GM23338 (cell line): ENCODE results near the gene SNURF. TPM values are rescaled to one million over a fixed set of nuclear protein-coding genes. Genes with fewer than 3 reads are reported as not detected.
"Not testable (repeated sequence)": the region's sequence is repeated elsewhere in the genome, so short reads cannot be mapped to it uniquely, and the experiment has no call there.

Source experiments
- ATAC-seq: fragments of 200-7000 bp; cut with Tn5 transposase; 3 replicates; pipeline ENCODE4 v1.9.1; 2020
- DNase-seq: peaks from one replicate; pipeline ENCODE4 v3.0.0-alpha.2; 2015; ENCODE audit warnings: low spot score
- H2AFZ ChIP-seq: fragments of 200-600 bp; sonication (generic); 2 replicates; pipeline ENCODE4 v1.8.0; 2016; ENCODE audit warnings: antibody characterized with exemption, mild to moderate bottlenecking, moderate library complexity
- H3F3A ChIP-seq: fragments of 200-600 bp; sonication (generic); replicated peaks from 2 replicates; pipeline ENCODE4 v1.8.0; 2017; ENCODE audit warnings: antibody characterized with exemption, mixed run types, low read depth
- H3K27ac ChIP-seq: fragments of 200-600 bp; sonication (generic); 2 replicates; pipeline ENCODE4 v1.6.1; 2016; ENCODE audit warnings: low read depth
- H3K27me3 ChIP-seq: fragments of 200-600 bp; sonication (generic); 2 replicates; pipeline ENCODE4 v1.8.0; 2016; ENCODE audit warnings: mild to moderate bottlenecking, mixed run types, moderate library complexity; ENCODE audit not compliant: insufficient read depth
- H3K36me3 ChIP-seq: fragments of 200-600 bp; sonication (generic); 2 replicates; pipeline ENCODE4 v1.8.0; 2016; ENCODE audit warnings: mild to moderate bottlenecking; ENCODE audit not compliant: insufficient read depth
- H3K4me1 ChIP-seq: fragments of 200-600 bp; sonication (generic); 2 replicates; pipeline ENCODE4 v1.8.0; 2016; ENCODE audit warnings: mild to moderate bottlenecking, moderate library complexity; ENCODE audit not compliant: insufficient read depth
- H3K4me2 ChIP-seq: fragments of 200-600 bp; sonication (generic); 2 replicates; pipeline ENCODE4 v1.7.1; 2017; ENCODE audit warnings: mixed run types
- H3K4me3 ChIP-seq: fragments of 200-600 bp; sonication (generic); 2 replicates; pipeline ENCODE4 v1.6.1; 2016; ENCODE audit warnings: mixed run types
- H3K79me2 ChIP-seq: fragments of 200-600 bp; sonication (generic); replicated peaks from 2 replicates; pipeline ENCODE4 v1.8.0; 2017; ENCODE audit warnings: mild to moderate bottlenecking; ENCODE audit not compliant: insufficient read depth
- H3K9me2 ChIP-seq: fragments of 200-600 bp; sonication (generic); 2 replicates; pipeline ENCODE4 v1.8.0; 2017; ENCODE audit not compliant: insufficient read depth
- H4K20me1 ChIP-seq: fragments of 200-600 bp; sonication (generic); replicated peaks from 2 replicates; pipeline ENCODE4 v1.8.0; 2017; ENCODE audit warnings: mild to moderate bottlenecking; ENCODE audit not compliant: insufficient read depth
- H3K27ac Mint-ChIP-seq: 2 replicates; pipeline ENCODE4 v1.8.0; 2020; ENCODE audit warnings: inconsistent platforms, mild to moderate bottlenecking, moderate library complexity, mixed read lengths
- H3K27me3 Mint-ChIP-seq: 3 replicates; pipeline ENCODE4 v1.8.0; 2022; ENCODE audit warnings: low read depth, mild to moderate bottlenecking, moderate library complexity, mixed read lengths, inconsistent platforms; ENCODE audit not compliant: insufficient read depth, poor library complexity
- H3K36me3 Mint-ChIP-seq: 3 replicates; pipeline ENCODE4 v1.8.0; 2021; ENCODE audit warnings: low read depth, mild to moderate bottlenecking, inconsistent platforms, moderate library complexity, mixed read lengths
- H3K4me1 Mint-ChIP-seq: 3 replicates; pipeline ENCODE4 v1.8.0; 2020; ENCODE audit warnings: mild to moderate bottlenecking, inconsistent platforms, mixed read lengths
- H3K4me3 Mint-ChIP-seq: 3 replicates; pipeline ENCODE4 v1.8.0; 2021; ENCODE audit warnings: moderate library complexity, mild to moderate bottlenecking, inconsistent platforms, mixed read lengths
- H3K9me3 Mint-ChIP-seq: 3 replicates; pipeline ENCODE4 v1.8.0; 2020; ENCODE audit warnings: moderate library complexity, mild to moderate bottlenecking, inconsistent platforms, mixed read lengths
- CTCF ChIP-seq, 2 experiments: fragments of 200-600 bp in 1 of 2; sonication (generic) in 1 of 2; conservative IDR thresholded peaks; 2 replicates each; pipeline versions ENCODE4 v1.5.1 to v1.6.1; 2016 to 2017; ENCODE audit warnings: antibody characterized with exemption in 2 of 2, low read depth in 2 of 2, mild to moderate bottlenecking in 2 of 2, moderate library complexity in 1 of 2
- EZH2 ChIP-seq: fragments of 200-600 bp; sonication (generic); IDR thresholded peaks from one replicate; pipeline ENCODE4 v1.8.0; 2017; ENCODE audit warnings: antibody characterized with exemption, mild to moderate bottlenecking, low read depth; ENCODE audit not compliant: unreplicated experiment
- EZH2phosphoT487 ChIP-seq: fragments of 200-600 bp; sonication (generic); IDR thresholded peaks from one replicate; pipeline ENCODE4 v1.8.1; 2018; ENCODE audit warnings: antibody characterized with exemption; ENCODE audit not compliant: unreplicated experiment
- JUNB ChIP-seq: IDR thresholded peaks from one replicate; pipeline ENCODE4 v1.6.1; 2016; ENCODE audit warnings: antibody characterized with exemption; ENCODE audit not compliant: unreplicated experiment
- NANOG ChIP-seq: IDR thresholded peaks from 2 replicates; pipeline ENCODE4 v1.6.1; 2016; ENCODE audit warnings: antibody characterized with exemption, borderline replicate concordance
- POLR2AphosphoS5 ChIP-seq: IDR thresholded peaks from 2 replicates; pipeline ENCODE4 v1.6.1; 2016; ENCODE audit warnings: antibody characterized with exemption, low read depth
- REST ChIP-seq: IDR thresholded peaks from one replicate; pipeline ENCODE4 v1.6.1; 2018; ENCODE audit warnings: antibody characterized with exemption; ENCODE audit not compliant: unreplicated experiment
- STAT1 ChIP-seq: IDR thresholded peaks from one replicate; pipeline ENCODE4 v1.6.1; 2016; ENCODE audit warnings: antibody characterized with exemption; ENCODE audit not compliant: unreplicated experiment
- ZNF114 ChIP-seq: fragments of 250-450 bp; sonication (Bioruptor Pico); IDR thresholded peaks from 2 replicates; pipeline ENCODE4 v1.5.0; 2020; ENCODE audit warnings: mild to moderate bottlenecking, moderate library complexity
- ZNF331 ChIP-seq: fragments of 250-450 bp; sonication (Bioruptor Pico); IDR thresholded peaks from 2 replicates; pipeline ENCODE4 v1.5.0; 2020; ENCODE audit warnings: low read depth, mild to moderate bottlenecking, moderate library complexity
- polyA plus RNA-seq: library from polyadenylated mRNA; unstranded; fragments of >200 nt; fragmentation: Nextera tagmentation; extraction: Ambion mirVana; gene quantifications from 2 replicates; pipeline ENCODE4 v1.2.1, GENCODE V29; 2016
- total RNA-seq: library from RNA; depleted of rRNA; stranded (reverse); fragments of >200 nt; shearing (Covaris generic); gene quantifications from 2 replicates; pipeline ENCODE4 v1.2.3, GENCODE V29; 2014
- TF ChIP-seq, protein P1 (sequence below): IDR thresholded peaks from 2 replicates; pipeline ENCODE4 v1.6.1; 2016; ENCODE audit warnings: antibody characterized with exemption

The SNURF gene
- total and polyA plus RNA-seq, 2 experiments from 2014 or later = 19.1 to 63.6 TPM

DNA sequence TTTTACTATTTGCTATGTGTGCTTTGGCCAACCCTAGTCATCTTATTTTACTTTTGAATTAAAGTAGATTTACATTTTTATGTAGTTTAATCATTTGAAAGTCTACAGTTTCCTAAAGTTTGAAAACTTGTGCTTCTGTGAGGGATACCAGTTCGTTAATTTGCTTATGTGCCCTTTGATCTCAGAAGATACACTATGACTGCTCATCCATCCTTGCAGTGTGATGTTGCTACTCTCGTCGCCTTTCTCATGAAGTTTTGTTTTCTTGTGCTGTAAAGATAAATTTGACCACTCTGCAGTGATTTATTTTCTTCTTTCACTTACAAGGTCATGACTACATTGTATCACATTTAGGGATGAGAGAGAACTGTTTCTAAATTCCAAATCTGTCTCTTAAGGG lies 16.3 kb downstream of the SNURF start (continued):
- TF ChIP-seq REST (no peak), EZH2phosphoT487 (no peak), CTCF (conservative IDR thresholded peaks at IDR 0.05; ENCODE audit: low read depth in 2 of 2) (no peak)

DNA sequence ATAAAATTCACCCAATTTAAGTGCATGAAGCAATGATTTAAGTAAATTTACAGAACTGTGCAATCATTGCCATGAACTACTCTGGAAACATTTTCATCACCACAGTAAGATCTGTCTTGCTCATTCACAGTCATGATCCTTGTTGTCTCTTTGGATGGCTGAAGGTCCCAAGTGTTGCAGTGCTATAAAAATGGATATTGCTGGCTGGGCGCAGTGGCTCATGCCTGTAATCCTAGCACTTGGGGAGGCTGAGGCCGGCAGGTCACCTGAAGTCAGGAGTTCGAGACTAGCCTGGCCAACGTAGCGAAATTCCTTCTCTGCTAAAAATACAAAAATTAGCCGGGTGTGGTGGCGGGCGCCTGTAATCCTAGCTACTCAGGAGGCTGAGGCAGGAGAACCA lies 17.0 kb downstream of the SNURF start:
- Mint-ChIP-seq H3K36me3 (peaks cover 95% of the 10 kb centered on the region), H3K27ac (no peak overlapping the region), H3K4me3 (no peak overlapping the region), H3K27me3 (peaks cover 15% of the 10 kb centered on the region), H3K4me1 (peaks cover 26% of the 10 kb centered on the region), H3K9me3 (peaks cover 56% of the 10 kb centered on the region)
- Histone ChIP-seq H3K27me3 (no peaks in the 10 kb centered on the region), H3K79me2 (peaks cover 100% of the 10 kb centered on the region), H3F3A (no peaks in the 10 kb centered on the region; the same call in 1 of the 2 replicates), H4K20me1 (peaks cover 32% of the 10 kb centered on the region), H3K9me2 (no peaks in the 10 kb centered on the region), H3K4me3 (no peak overlapping the region), H3K4me2 (no peak overlapping the region), H3K36me3 (peaks cover 86% of the 10 kb centered on the region), H2AFZ (no peak overlapping the region), H3K27ac (no peak overlapping the region), H3K4me1 (no peaks in the 10 kb centered on the region)
- no peak for DNase-seq
- ATAC-seq = no peak
- TF ChIP-seq EZH2 = no peak
- TF ChIP-seq NANOG = no peak
- no peak for TF ChIP-seq EZH2phosphoT487
- TF ChIP-seq ZNF114 (CRISPR knock-in tag) = no peak
- TF ChIP-seq JUNB = no peak
- TF ChIP-seq REST = no peak
- TF ChIP-seq, protein P1, sequence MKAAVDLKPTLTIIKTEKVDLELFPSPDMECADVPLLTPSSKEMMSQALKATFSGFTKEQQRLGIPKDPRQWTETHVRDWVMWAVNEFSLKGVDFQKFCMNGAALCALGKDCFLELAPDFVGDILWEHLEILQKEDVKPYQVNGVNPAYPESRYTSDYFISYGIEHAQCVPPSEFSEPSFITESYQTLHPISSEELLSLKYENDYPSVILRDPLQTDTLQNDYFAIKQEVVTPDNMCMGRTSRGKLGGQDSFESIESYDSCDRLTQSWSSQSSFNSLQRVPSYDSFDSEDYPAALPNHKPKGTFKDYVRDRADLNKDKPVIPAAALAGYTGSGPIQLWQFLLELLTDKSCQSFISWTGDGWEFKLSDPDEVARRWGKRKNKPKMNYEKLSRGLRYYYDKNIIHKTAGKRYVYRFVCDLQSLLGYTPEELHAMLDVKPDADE = no peak
- no peak for TF ChIP-seq POLR2AphosphoS5
- TF ChIP-seq ZNF331 (CRISPR knock-in tag) = no peak
- no peak for TF ChIP-seq CTCF (conservative IDR thresholded peaks at IDR 0.05; ENCODE audit: low read depth in 2 of 2)
- TF ChIP-seq STAT1 = no peak

DNA sequence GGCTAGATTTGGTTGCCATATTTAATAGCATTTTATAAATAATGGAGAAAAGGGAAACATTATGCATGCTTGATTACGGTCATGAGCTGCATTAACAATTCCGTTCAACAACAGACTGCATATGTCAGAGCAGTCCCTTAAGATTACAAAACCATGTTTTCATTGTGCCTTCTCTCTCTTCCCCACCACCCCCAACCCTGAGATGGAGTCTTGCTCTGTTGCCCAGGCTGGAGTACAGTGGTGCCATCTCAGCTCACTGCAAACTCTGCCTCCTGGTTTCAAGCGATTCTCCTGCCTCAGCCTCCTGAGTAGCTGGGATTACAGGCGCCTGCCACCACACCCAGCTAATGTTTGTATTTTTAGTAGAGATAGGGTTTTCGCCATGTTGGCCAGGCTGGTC lies 17.9 kb downstream of the SNURF start:
- peaks cover 100% of the 10 kb centered on the region for H3K79me2 ChIP-seq
- H3K4me1 ChIP-seq, DNase-seq, H3K4me3 Mint-ChIP-seq, H3K4me2 ChIP-seq, H3F3A ChIP-seq, H3K9me2 ChIP-seq, H2AFZ ChIP-seq, ATAC-seq, H3K27ac Mint-ChIP-seq, H3K27me3 ChIP-seq, H3K4me3 ChIP-seq: not testable (repeated sequence)
- Mint-ChIP-seq H3K36me3 (peaks cover 95% of the 10 kb centered on the region), H3K9me3 (peaks cover 54% of the 10 kb centered on the region), H3K27me3 (peaks cover 15% of the 10 kb centered on the region), H3K4me1 (peaks cover 26% of the 10 kb centered on the region)
- H3K27ac ChIP-seq = peak overlapping the region; percentile 10; the same call in 1 of the 2 replicates
- H3K36me3 ChIP-seq = peaks cover 80% of the 10 kb centered on the region
- peaks cover 27% of the 10 kb centered on the region for H4K20me1 ChIP-seq
